ENCODE data around the gene CYB5R3. TPM values are rescaled to one million over a fixed set of nuclear protein-coding genes. Genes with fewer than 3 reads are reported as not detected.
A peak's percentile ranks its signal among the peaks of the same experiment; 100 is the strongest.

CYB5R3 gene
- total RNA-seq, 1 experiment from 2014 or later, result 104 TPM

DNA sequence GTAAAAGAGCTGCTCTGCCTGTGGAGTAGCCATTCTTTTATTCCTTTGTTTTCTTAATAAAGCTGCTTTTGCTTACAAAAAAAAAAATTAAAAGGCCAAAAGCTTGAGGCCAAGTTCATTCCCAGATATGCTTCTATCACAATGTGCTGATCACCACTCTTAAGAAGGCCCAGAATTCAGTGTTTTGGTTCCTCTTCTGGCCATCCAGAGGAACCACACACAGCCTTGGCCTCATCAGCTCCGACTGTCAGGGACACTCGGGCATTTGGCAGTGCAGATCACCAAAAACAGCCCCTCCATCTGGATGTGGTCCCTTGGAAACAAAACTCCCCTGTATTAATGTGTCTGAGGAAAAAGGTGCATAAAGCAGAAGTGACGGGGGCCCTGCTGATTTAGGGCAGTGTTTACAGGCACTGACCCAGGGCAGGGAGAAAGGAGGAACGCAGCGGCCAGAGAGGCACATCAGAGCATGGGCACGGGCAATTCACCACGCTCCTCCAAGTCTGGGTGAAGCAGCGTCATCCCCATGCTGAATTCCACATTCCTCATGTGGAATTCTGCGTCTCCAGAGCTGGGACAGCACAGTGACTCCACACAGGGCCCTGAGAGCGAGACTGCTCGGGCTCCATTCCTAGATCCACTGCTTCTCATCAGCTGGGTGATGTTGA, 52.2 kb downstream of the CYB5R3 start:
- H3K27me3 Mint-ChIP-seq (ENCODE audit: insufficient read depth, unreplicated experiment), result no peaks in the 10 kb centered on the region
- no TSS peak for BruUV-seq (replicated peaks)
- TF ChIP-seq CTCF (IDR thresholded peaks at IDR 0.05; ENCODE audit: unreplicated experiment), result no peak
- no peak overlapping the region for H3K27ac Mint-ChIP-seq (ENCODE audit: low read depth, unreplicated experiment)
- H3K36me3 Mint-ChIP-seq (ENCODE audit: insufficient read depth, unreplicated experiment), result peaks cover 93% of the 10 kb centered on the region
- DNase-seq (ENCODE audit: unreplicated experiment), result no peak
- no peak overlapping the region for H3K4me3 Mint-ChIP-seq (ENCODE audit: unreplicated experiment)
- H3K9me3 Mint-ChIP-seq (ENCODE audit: unreplicated experiment), result no peaks in the 10 kb centered on the region
- H3K4me1 Mint-ChIP-seq (ENCODE audit: insufficient read depth, unreplicated experiment), result no peaks in the 10 kb centered on the region
- ChIA-PET CTCF (interaction anchor here (0.6 to 0.7 kb wide), 3 partner anchors 15 to 1381 kb away, joined by 3 to 4 read pairs (median 3); no protein-coding TSS in a partner anchor), POLR2A (interaction anchor here (1.3 kb wide), 1 partner anchor 14 kb away, joined by 3 read pairs; no protein-coding TSS in a partner anchor)
- intact Hi-C loops (cut with micrococcal nuclease), result no loop called here

- Mint-ChIP-seq H3K4me3 (ENCODE audit: unreplicated experiment) (no peak overlapping the region), H3K27me3 (ENCODE audit: insufficient read depth, unreplicated experiment) (no peaks in the 10 kb centered on the region), H3K36me3 (ENCODE audit: insufficient read depth, unreplicated experiment) (peaks cover 91% of the 10 kb centered on the region), H3K27ac (ENCODE audit: low read depth, unreplicated experiment) (no peak overlapping the region), H3K9me3 (ENCODE audit: unreplicated experiment) (no peaks in the 10 kb centered on the region), H3K4me1 (ENCODE audit: insufficient read depth, unreplicated experiment) (no peaks in the 10 kb centered on the region)
- intact Hi-C loops (cut with micrococcal nuclease), result no loop called here
- BruUV-seq (replicated peaks), result no TSS peak
- no peak for DNase-seq (ENCODE audit: unreplicated experiment)
- ChIA-PET POLR2A (interaction anchor here (0.5 to 1.9 kb wide), 2 partner anchors 10 to 19 kb away, joined by 4 read pairs; partner anchors contain the start of gene POLDIP3), CTCF (interaction anchor here (0.6 to 0.7 kb wide), 3 partner anchors 16 to 899 kb away, joined by 3 to 4 read pairs (median 4); no protein-coding TSS in a partner anchor)
- TF ChIP-seq CTCF (IDR thresholded peaks at IDR 0.05; ENCODE audit: unreplicated experiment), result no peak
These were observed 52.9 kb downstream of the CYB5R3 start for GRCh38 chr22:42596336-42596735.

GRCh38 chr22:42595434-42595833, 53.8 kb downstream of the CYB5R3 start:
- Mint-ChIP-seq H3K27ac (ENCODE audit: low read depth, unreplicated experiment) (peak overlapping the region; percentile 13), H3K27me3 (ENCODE audit: insufficient read depth, unreplicated experiment) (no peaks in the 10 kb centered on the region), H3K4me3 (ENCODE audit: unreplicated experiment) (no peak overlapping the region), H3K36me3 (ENCODE audit: insufficient read depth, unreplicated experiment) (peaks cover 91% of the 10 kb centered on the region), H3K9me3 (ENCODE audit: unreplicated experiment) (no peaks in the 10 kb centered on the region), H3K4me1 (ENCODE audit: insufficient read depth, unreplicated experiment) (no peaks in the 10 kb centered on the region)
- TF ChIP-seq CTCF (IDR thresholded peaks at IDR 0.05; ENCODE audit: unreplicated experiment), result no peak
- ChIA-PET POLR2A (interaction anchor here (0.6 to 1.9 kb wide), 3 partner anchors 20 to 284 kb away, joined by 3 to 4 read pairs (median 4); partner anchors contain the start of gene POLDIP3), CTCF (interaction anchor here (0.6 to 0.7 kb wide), 3 partner anchors 85 to 361 kb away, joined by 3 read pairs; no protein-coding TSS in a partner anchor)
- BruUV-seq (replicated peaks), result no TSS peak
- no peak for DNase-seq (ENCODE audit: unreplicated experiment)
- intact Hi-C loops (cut with micrococcal nuclease), result no loop called here

DNA sequence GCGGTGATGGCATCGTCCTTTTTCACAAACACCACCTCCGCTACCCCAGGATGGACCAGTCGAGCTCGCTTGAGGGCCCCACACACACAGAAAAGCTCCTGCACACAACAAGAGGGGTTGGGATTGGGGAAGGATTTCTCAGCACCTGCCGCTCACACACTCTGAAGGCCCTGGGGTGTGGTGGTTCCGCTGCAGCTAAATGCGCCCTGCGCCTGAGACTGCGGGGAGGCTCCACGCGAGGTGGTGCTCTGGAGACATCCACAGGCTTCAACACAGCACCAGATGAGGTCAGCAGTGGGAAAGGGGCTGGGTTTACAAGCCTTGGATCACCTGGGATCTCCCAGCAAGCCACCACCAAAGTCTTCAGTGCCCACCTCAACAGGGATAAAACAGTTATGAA, 57.2 kb downstream of the CYB5R3 start:
- intact Hi-C loops (cut with micrococcal nuclease), result no loop called here
- no peak for DNase-seq (ENCODE audit: unreplicated experiment)
- Mint-ChIP-seq H3K36me3 (ENCODE audit: insufficient read depth, unreplicated experiment) (peaks cover 86% of the 10 kb centered on the region), H3K27ac (ENCODE audit: low read depth, unreplicated experiment) (no peak overlapping the region), H3K4me3 (ENCODE audit: unreplicated experiment) (no peak overlapping the region), H3K4me1 (ENCODE audit: insufficient read depth, unreplicated experiment) (no peaks in the 10 kb centered on the region), H3K27me3 (ENCODE audit: insufficient read depth, unreplicated experiment) (no peaks in the 10 kb centered on the region), H3K9me3 (ENCODE audit: unreplicated experiment) (no peaks in the 10 kb centered on the region)
- POLR2A ChIA-PET, result interaction anchor here (0.5 to 1.3 kb wide), 2 partner anchors 9 to 20 kb away, joined by 3 read pairs; no protein-coding TSS in a partner anchor
- no peak for TF ChIP-seq CTCF (IDR thresholded peaks at IDR 0.05; ENCODE audit: unreplicated experiment)
- BruUV-seq (replicated peaks), result no TSS peak
- CTCF ChIA-PET, result interaction anchor here (0.7 kb wide), 1 partner anchor 31 kb away, joined by 3 read pairs; no protein-coding TSS in a partner anchor

Data from MCF 10A (cell line).